OCI-LY7 (cell line): Measurements from ENCODE around the gene PLP1. TPM values are rescaled to one million over a fixed set of nuclear protein-coding genes. Genes with fewer than 3 reads are reported as not detected.

ENCODE experiments used
- BruUV-seq: library from RNA; stranded (reverse); fragments of 400-500 nt; replicated peaks from 2 replicates; lab custom pipeline; 2021; lab: Mats Ljungman, UMichigan
- CTCF ChIA-PET: fragments of 300-600 bp; sonication (Branson Sonifier 250); formaldehyde crosslinking; loops from one replicate; lab custom pipeline; 2022; ENCODE audit warnings: antibody characterized with exemption; ENCODE audit not compliant: unreplicated experiment; lab: Charles Lee
- POLR2A ChIA-PET: fragments of 300-600 bp; sonication (Branson Sonifier 250); formaldehyde crosslinking; loops from one replicate; lab custom pipeline; 2022; ENCODE audit warnings: antibody characterized with exemption; lab: Charles Lee
- DNase-seq: peaks from one replicate; pipeline ENCODE4 v3.0.0-alpha.2; 2015; ENCODE audit warnings: low spot score
- H2AFZ ChIP-seq: fragments of 200-600 bp; sonication (generic), shearing (Covaris generic); 2 replicates; pipeline ENCODE4 v1.6.1; 2014; ENCODE audit warnings: mild to moderate bottlenecking, antibody characterized with exemption, low read length, moderate library complexity
- H3K27ac ChIP-seq: fragments of 200-600 bp; sonication (generic); 2 replicates; pipeline ENCODE4 v1.5.1; 2014; ENCODE audit warnings: mixed run types, low read depth, mild to moderate bottlenecking, moderate library complexity, low read length, inconsistent platforms; ENCODE audit not compliant: poor library complexity, severe bottlenecking
- H3K36me3 ChIP-seq: fragments of 200-600 bp; sonication (generic); 2 replicates; pipeline ENCODE4 v1.6.1; 2014; ENCODE audit warnings: mild to moderate bottlenecking, antibody characterized with exemption, low read length, moderate library complexity, mixed read lengths; ENCODE audit not compliant: insufficient read depth
- H3K4me1 ChIP-seq: fragments of 200-600 bp; sonication (generic); 2 replicates; pipeline ENCODE4 v1.5.1; 2014; ENCODE audit warnings: mild to moderate bottlenecking, low read length; ENCODE audit not compliant: insufficient read depth, poor library complexity, severe bottlenecking
- H3K4me2 ChIP-seq: fragments of 200-600 bp; sonication (generic); 2 replicates; pipeline ENCODE4 v1.6.1; 2014; ENCODE audit warnings: mild to moderate bottlenecking, low read length
- H3K4me3 ChIP-seq: fragments of 200-600 bp; sonication (generic); 2 replicates; pipeline ENCODE4 v1.5.1; 2014; ENCODE audit warnings: mild to moderate bottlenecking, low read depth, low read length; ENCODE audit not compliant: poor library complexity, severe bottlenecking
- H3K79me2 ChIP-seq: fragments of 200-600 bp; sonication (generic); 2 replicates; pipeline ENCODE4 v1.6.1; 2016; ENCODE audit warnings: low read depth, mild to moderate bottlenecking, low read length, moderate library complexity, mixed read lengths; ENCODE audit not compliant: insufficient read depth
- H3K9me2 ChIP-seq: fragments of 200-600 bp; sonication (generic); 2 replicates; pipeline ENCODE4 v1.6.1; 2016; ENCODE audit warnings: mild to moderate bottlenecking, low read length, mixed read lengths; ENCODE audit not compliant: insufficient read depth
- H3K9me3 ChIP-seq: fragments of 200-600 bp; sonication (generic); 2 replicates; pipeline ENCODE4 v1.6.1; 2014; ENCODE audit warnings: mild to moderate bottlenecking, mixed run types, low read length, mixed read lengths
- H4K20me1 ChIP-seq: fragments of 200-600 bp; sonication (generic); 2 replicates; pipeline ENCODE4 v1.6.1; 2014; ENCODE audit warnings: mild to moderate bottlenecking, antibody characterized with exemption, low read length, moderate library complexity, mixed read lengths; ENCODE audit not compliant: insufficient read depth
- EZH2phosphoT487 ChIP-seq: fragments of 200-600 bp; sonication (generic); IDR thresholded peaks from 2 replicates; pipeline ENCODE4 v1.6.1; 2018; ENCODE audit warnings: low read depth, borderline replicate concordance, mild to moderate bottlenecking, mixed run types, antibody characterized with exemption, low read length, moderate library complexity, mixed read lengths
- intact Hi-C: fragments of 100-400 bp; cut with micrococcal nuclease; formaldehyde crosslinking; loops from one replicate; pipeline ENCODE4 v1.10.0; 2022; ENCODE audit not compliant: unreplicated experiment
- total RNA-seq, 2 experiments: library from RNA; depleted of rRNA in 1 of 2; stranded (reverse); fragments of >200 nt in 1 of 2; shearing (Covaris generic) in 1 of 2; gene quantifications; 2 replicates each; pipeline ENCODE4 v1.2.3, GENCODE V29; 2014 to 2022
- TF ChIP-seq, protein P1 (sequence below): fragments of 200-600 bp; sonication (generic); conservative IDR thresholded peaks from 2 replicates; pipeline ENCODE4 v1.5.1; 2014; ENCODE audit warnings: mild to moderate bottlenecking, antibody characterized with exemption, low read length, moderate library complexity, mixed read lengths

The PLP1 gene
- total RNA-seq, 2 experiments from 2014 or later, result not detected

DNA sequence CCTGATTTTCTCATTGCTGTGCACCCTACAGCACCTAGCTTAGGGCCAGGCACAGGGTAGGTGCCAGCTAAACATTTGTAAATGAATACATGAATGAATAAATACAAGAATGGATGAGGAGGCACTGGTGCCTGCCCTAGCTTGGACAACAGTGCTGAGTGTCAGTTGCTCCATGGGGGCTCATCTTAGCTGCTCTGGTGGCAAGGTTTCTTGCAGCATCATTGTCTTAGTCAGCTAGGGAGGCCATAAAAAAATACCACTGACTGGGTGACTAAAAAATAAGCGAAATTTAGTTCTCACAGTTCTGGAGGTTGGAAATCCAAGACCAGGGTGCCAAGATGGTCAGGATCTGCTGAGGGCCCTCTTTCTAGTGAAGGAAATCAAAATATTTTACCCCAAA, 34.8 kb upstream of the PLP1 start:
- H3K79me2 ChIP-seq, result no peaks in the 10 kb centered on the region
- no peak for DNase-seq
- no peaks in the 10 kb centered on the region for H3K9me3 ChIP-seq
- H3K27ac ChIP-seq, result no peak overlapping the region
- H3K4me3 ChIP-seq, result no peak overlapping the region
- intact Hi-C loops, result no loop called here
- H2AFZ ChIP-seq, result no peak overlapping the region
- ChIA-PET CTCF (no interaction called here), POLR2A (no interaction called here)
- no peak overlapping the region for H3K4me2 ChIP-seq
- TF ChIP-seq, protein P1, sequence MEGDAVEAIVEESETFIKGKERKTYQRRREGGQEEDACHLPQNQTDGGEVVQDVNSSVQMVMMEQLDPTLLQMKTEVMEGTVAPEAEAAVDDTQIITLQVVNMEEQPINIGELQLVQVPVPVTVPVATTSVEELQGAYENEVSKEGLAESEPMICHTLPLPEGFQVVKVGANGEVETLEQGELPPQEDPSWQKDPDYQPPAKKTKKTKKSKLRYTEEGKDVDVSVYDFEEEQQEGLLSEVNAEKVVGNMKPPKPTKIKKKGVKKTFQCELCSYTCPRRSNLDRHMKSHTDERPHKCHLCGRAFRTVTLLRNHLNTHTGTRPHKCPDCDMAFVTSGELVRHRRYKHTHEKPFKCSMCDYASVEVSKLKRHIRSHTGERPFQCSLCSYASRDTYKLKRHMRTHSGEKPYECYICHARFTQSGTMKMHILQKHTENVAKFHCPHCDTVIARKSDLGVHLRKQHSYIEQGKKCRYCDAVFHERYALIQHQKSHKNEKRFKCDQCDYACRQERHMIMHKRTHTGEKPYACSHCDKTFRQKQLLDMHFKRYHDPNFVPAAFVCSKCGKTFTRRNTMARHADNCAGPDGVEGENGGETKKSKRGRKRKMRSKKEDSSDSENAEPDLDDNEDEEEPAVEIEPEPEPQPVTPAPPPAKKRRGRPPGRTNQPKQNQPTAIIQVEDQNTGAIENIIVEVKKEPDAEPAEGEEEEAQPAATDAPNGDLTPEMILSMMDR, result no peak
- TF ChIP-seq EZH2phosphoT487, result no peak
- H4K20me1 ChIP-seq, result no peaks in the 10 kb centered on the region
- no peaks in the 10 kb centered on the region for H3K9me2 ChIP-seq
- no TSS peak for BruUV-seq
- no peaks in the 10 kb centered on the region for H3K36me3 ChIP-seq
- H3K4me1 ChIP-seq, result no peaks in the 10 kb centered on the region

DNA sequence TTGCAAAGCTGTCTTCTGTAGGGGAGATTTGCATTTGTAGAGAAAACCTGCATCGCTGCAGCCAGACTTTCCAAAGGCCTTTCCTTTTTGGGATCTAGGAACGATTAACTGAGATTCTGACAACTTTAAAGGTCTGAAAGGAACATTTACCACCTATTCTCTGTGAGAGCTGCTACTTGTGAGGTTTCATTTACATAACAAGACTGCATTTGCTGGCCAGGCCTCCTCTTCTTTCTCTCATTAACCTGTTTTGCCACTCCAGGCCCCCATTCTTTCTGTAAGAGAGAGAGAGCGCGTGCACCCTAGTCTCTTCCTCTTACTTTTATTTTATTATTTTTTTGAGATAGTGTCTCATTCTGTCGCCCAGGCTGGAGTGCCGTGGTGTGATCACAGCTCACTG, 34.3 kb upstream of the PLP1 start:
- TF ChIP-seq EZH2phosphoT487, result no peak
- TF ChIP-seq, protein P1, result no peak
- H3K79me2 ChIP-seq, result no peaks in the 10 kb centered on the region
- H3K9me2 ChIP-seq, result no peaks in the 10 kb centered on the region
- ChIA-PET CTCF (no interaction called here), POLR2A (no interaction called here)
- H3K36me3 ChIP-seq, result no peaks in the 10 kb centered on the region
- intact Hi-C loops, result no loop called here
- no peak for DNase-seq
- H3K4me2 ChIP-seq, result no peak overlapping the region
- no peak overlapping the region for H3K4me3 ChIP-seq
- no peak overlapping the region for H2AFZ ChIP-seq
- H4K20me1 ChIP-seq, result no peaks in the 10 kb centered on the region
- BruUV-seq, result no TSS peak
- H3K9me3 ChIP-seq, result no peaks in the 10 kb centered on the region
- no peaks in the 10 kb centered on the region for H3K4me1 ChIP-seq
- no peak overlapping the region for H3K27ac ChIP-seq

DNA sequence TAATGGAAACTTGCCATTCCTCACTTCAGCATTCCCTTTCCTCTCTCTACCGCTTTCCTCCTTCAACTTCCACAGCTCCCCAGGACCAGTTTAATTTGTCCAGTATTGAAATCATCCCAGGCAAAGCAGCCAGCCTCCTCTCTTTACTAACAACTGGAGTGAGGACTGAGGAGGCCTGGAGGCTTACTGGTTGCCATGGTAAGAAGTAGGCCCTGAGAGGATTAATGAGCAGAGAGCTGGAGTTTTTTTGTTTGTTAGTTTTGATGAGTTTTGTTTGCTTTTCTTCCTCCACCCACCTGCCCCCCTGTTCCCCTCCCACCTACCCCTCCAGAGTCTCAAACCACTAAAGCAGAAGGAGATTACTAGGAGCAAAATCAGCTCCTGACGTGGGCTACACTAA, 29.5 kb upstream of the PLP1 start:
- TF ChIP-seq, protein P1, result no peak
- TF ChIP-seq EZH2phosphoT487, result no peak
- BruUV-seq, result no TSS peak
- H2AFZ ChIP-seq, result no peak overlapping the region

More for the DNA sequence above, 29.5 kb upstream of the PLP1 start:
- H3K9me3 ChIP-seq, result no peaks in the 10 kb centered on the region
- DNase-seq, result no peak
- ChIA-PET CTCF (no interaction called here), POLR2A (interaction anchor here (1.2 kb wide), 1 partner anchor 34 kb away, joined by 3 read pairs; no protein-coding TSS in a partner anchor)
- intact Hi-C loops, result no loop called here
- H3K9me2 ChIP-seq, result no peaks in the 10 kb centered on the region
- no peak overlapping the region for H3K4me2 ChIP-seq
- H3K4me3 ChIP-seq, result no peak overlapping the region
- H3K36me3 ChIP-seq, result no peaks in the 10 kb centered on the region
- no peaks in the 10 kb centered on the region for H4K20me1 ChIP-seq
- no peak overlapping the region for H3K27ac ChIP-seq
- H3K79me2 ChIP-seq, result no peaks in the 10 kb centered on the region
- H3K4me1 ChIP-seq, result no peaks in the 10 kb centered on the region
